Caco-2 (cell line): ENCODE results near the gene BEAN1. TPM values are rescaled to one million over a fixed set of nuclear protein-coding genes. Genes with fewer than 3 reads are reported as not detected.

Source experiments
- BruUV-seq: library from RNA; stranded (reverse); fragments of 400-500 nt; replicated peaks from 2 replicates; lab custom pipeline; 2021; lab: Mats Ljungman, UMichigan
- CTCF ChIA-PET: fragments of 300-600 bp; sonication (Branson Sonifier 250); formaldehyde crosslinking; loops from one replicate; lab custom pipeline; 2022; ENCODE audit warnings: antibody characterized with exemption; lab: Charles Lee
- POLR2A ChIA-PET: fragments of 300-600 bp; sonication (Branson Sonifier 250); formaldehyde crosslinking; loops from one replicate; lab custom pipeline; 2022; ENCODE audit warnings: antibody characterized with exemption; lab: Charles Lee
- DNase-seq, 2 experiments: peaks; one replicate each; pipeline versions ENCODE4 v3.0.0 to v3.0.0-alpha.2; 2020 to 2022
- H3K27me3 ChIP-seq: replicated peaks from 2 replicates; pipeline ENCODE4 v1.6.0; 2011; ENCODE audit warnings: low read length; ENCODE audit not compliant: control insufficient read depth, insufficient read depth
- H3K36me3 ChIP-seq: 2 replicates; pipeline ENCODE4 v1.5.1; 2011; ENCODE audit warnings: low read length; ENCODE audit not compliant: control insufficient read depth, insufficient read depth
- H3K4me1 ChIP-seq: fragments of 250-450 bp; sonication (Bioruptor Pico); 2 replicates; pipeline ENCODE4 v1.5.1; 2020; ENCODE audit warnings: mild to moderate bottlenecking
- H3K4me3 ChIP-seq: 2 replicates; pipeline ENCODE4 v1.5.1; 2011; ENCODE audit warnings: low read depth, mild to moderate bottlenecking, control low read depth, low read length
- H3K9me3 ChIP-seq: fragments of 250-450 bp; sonication (Bioruptor Pico); 2 replicates; pipeline ENCODE4 v1.5.1; 2020; ENCODE audit warnings: mild to moderate bottlenecking, moderate library complexity
- H3K27ac Mint-ChIP-seq: one replicate; pipeline ENCODE4 v1.8.0; 2022; ENCODE audit warnings: mixed read lengths; ENCODE audit not compliant: unreplicated experiment
- H3K27me3 Mint-ChIP-seq: one replicate; pipeline ENCODE4 v1.8.0; 2022; ENCODE audit warnings: mixed read lengths; ENCODE audit not compliant: insufficient read depth, unreplicated experiment
- H3K36me3 Mint-ChIP-seq: one replicate; pipeline ENCODE4 v1.8.0; 2022; ENCODE audit warnings: mild to moderate bottlenecking, mixed read lengths; ENCODE audit not compliant: insufficient read depth, unreplicated experiment
- H3K4me1 Mint-ChIP-seq: one replicate; pipeline ENCODE4 v1.8.0; 2022; ENCODE audit warnings: low read depth, mixed read lengths; ENCODE audit not compliant: unreplicated experiment
- H3K4me3 Mint-ChIP-seq: one replicate; pipeline ENCODE4 v1.8.0; 2022; ENCODE audit warnings: mild to moderate bottlenecking, moderate library complexity, mixed read lengths; ENCODE audit not compliant: unreplicated experiment
- H3K9me3 Mint-ChIP-seq: one replicate; pipeline ENCODE4 v1.8.0; 2022; ENCODE audit warnings: mixed read lengths; ENCODE audit not compliant: unreplicated experiment
- CTCF ChIP-seq, 2 experiments: fragments of 200-600 bp in 1 of 2; IDR thresholded peaks; 1 replicate in 1 of 2; 2 replicates in 1 of 2; pipeline versions ENCODE4 v1.5.1 to v1.8.0; 2011 to 2022; ENCODE audit warnings: antibody characterized with exemption in 1 of 2, control low read depth in 1 of 2, inconsistent platforms in 1 of 2, low read depth in 1 of 2, low read length in 1 of 2, mild to moderate bottlenecking in 1 of 2, moderate library complexity in 1 of 2; ENCODE audit not compliant: insufficient read depth in 1 of 2, severe bottlenecking in 1 of 2, unreplicated experiment in 1 of 2
- intact Hi-C: fragments of 100-400 bp; cut with micrococcal nuclease; formaldehyde crosslinking; loops from one replicate; pipeline ENCODE4 v1.10.0; 2022; ENCODE audit not compliant: unreplicated experiment
- total RNA-seq: library from RNA; stranded (reverse); gene quantifications from 2 replicates; pipeline ENCODE4 v1.2.3, GENCODE V29; 2022

Gene BEAN1
- total RNA-seq, 1 experiment from 2014 or later = not detected

GRCh38 chr16:66475232-66475631 lies 48.1 kb downstream of the BEAN1 start:
- no peak overlapping the region for H3K4me3 Mint-ChIP-seq
- no peak for DNase-seq
- H3K4me3 ChIP-seq = no peak overlapping the region
- no peak overlapping the region for H3K27ac Mint-ChIP-seq
- H3K36me3 Mint-ChIP-seq = no peaks in the 10 kb centered on the region
- peaks cover 10% of the 10 kb centered on the region for H3K27me3 Mint-ChIP-seq
- no peak for TF ChIP-seq CTCF (IDR thresholded peaks at IDR 0.05; ENCODE audit: insufficient read depth in 1 of 2, low read depth in 1 of 2, low read length in 1 of 2, severe bottlenecking in 1 of 2, unreplicated experiment in 1 of 2)
- no TSS peak for BruUV-seq
- POLR2A ChIA-PET = no interaction called here
- H3K9me3 Mint-ChIP-seq = no peaks in the 10 kb centered on the region
- CTCF ChIA-PET = interaction anchor here (0.8 to 1.1 kb wide), 2 partner anchors 19 to 69 kb away, joined by 3 to 4 read pairs; no protein-coding TSS in a partner anchor
- intact Hi-C loops = no loop called here
- H3K9me3 ChIP-seq = no peaks in the 10 kb centered on the region
- H3K4me1 ChIP-seq = peaks cover 2% of the 10 kb centered on the region; the same call in 1 of the 2 replicates
- no peaks in the 10 kb centered on the region for H3K36me3 ChIP-seq
- H3K4me1 Mint-ChIP-seq = no peaks in the 10 kb centered on the region
- H3K27me3 ChIP-seq = peaks cover 3% of the 10 kb centered on the region; the same call in 1 of the 2 replicates

GRCh38 chr16:66476328-66477027 lies 49.4 kb downstream of the BEAN1 start:
- H3K27ac Mint-ChIP-seq = no peak overlapping the region
- no peaks in the 10 kb centered on the region for H3K9me3 ChIP-seq
- H3K27me3 ChIP-seq = peaks cover 3% of the 10 kb centered on the region; the same call in 1 of the 2 replicates
- intact Hi-C loops = no loop called here
- no peak for TF ChIP-seq CTCF (IDR thresholded peaks at IDR 0.05; ENCODE audit: insufficient read depth in 1 of 2, low read depth in 1 of 2, low read length in 1 of 2, severe bottlenecking in 1 of 2, unreplicated experiment in 1 of 2)
- H3K9me3 Mint-ChIP-seq = no peaks in the 10 kb centered on the region
- peak in 1 of 2 experiments; percentile 51 for DNase-seq
- ChIA-PET POLR2A (interaction anchor here (0.6 kb wide), 1 partner anchor 32 kb away, joined by 3 read pairs; no protein-coding TSS in a partner anchor), CTCF (interaction anchor here (1.3 to 2.3 kb wide), 2 partner anchors 70 to 132 kb away, joined by 3 to 14 read pairs; no protein-coding TSS in a partner anchor)
- H3K27me3 Mint-ChIP-seq = peaks cover 9% of the 10 kb centered on the region
- no peaks in the 10 kb centered on the region for H3K4me1 Mint-ChIP-seq
- H3K4me3 Mint-ChIP-seq = no peak overlapping the region
- peaks cover 5% of the 10 kb centered on the region for H3K36me3 Mint-ChIP-seq
- H3K36me3 ChIP-seq = no peaks in the 10 kb centered on the region
- no peak overlapping the region for H3K4me3 ChIP-seq
- no TSS peak for BruUV-seq
- peaks cover 13% of the 10 kb centered on the region; the same call in 1 of the 2 replicates for H3K4me1 ChIP-seq

GRCh38 chr16:66477028-66477515 lies 50.0 kb downstream of the BEAN1 start:
- DNase-seq = no peak
- Mint-ChIP-seq H3K9me3 (no peaks in the 10 kb centered on the region), H3K4me1 (no peaks in the 10 kb centered on the region), H3K27me3 (peaks cover 6% of the 10 kb centered on the region), H3K36me3 (peaks cover 5% of the 10 kb centered on the region), H3K4me3 (no peak overlapping the region), H3K27ac (no peak overlapping the region)
- H3K27me3 ChIP-seq = peaks cover 3% of the 10 kb centered on the region; the same call in 1 of the 2 replicates
- no peaks in the 10 kb centered on the region for H3K9me3 ChIP-seq
- no TSS peak for BruUV-seq
- no peak overlapping the region for H3K4me3 ChIP-seq
- peaks cover 13% of the 10 kb centered on the region; the same call in 1 of the 2 replicates for H3K4me1 ChIP-seq
- no peak for TF ChIP-seq CTCF (IDR thresholded peaks at IDR 0.05; ENCODE audit: insufficient read depth in 1 of 2, low read depth in 1 of 2, low read length in 1 of 2, severe bottlenecking in 1 of 2, unreplicated experiment in 1 of 2)
- intact Hi-C loops = no loop called here
- CTCF ChIA-PET = interaction anchor here (1.3 to 2.3 kb wide), 2 partner anchors 70 to 132 kb away, joined by 3 to 14 read pairs; no protein-coding TSS in a partner anchor
- POLR2A ChIA-PET = interaction anchor here (0.6 kb wide), 1 partner anchor 33 kb away, joined by 3 read pairs; no protein-coding TSS in a partner anchor
- no peaks in the 10 kb centered on the region for H3K36me3 ChIP-seq
